Brain microvascular endothelial cell (primary cell): Measurements from ENCODE around the gene C3orf20.
"Not testable (repeated sequence)": the region's sequence is repeated elsewhere in the genome, so short reads cannot be mapped to it uniquely, and the experiment has no call there.

Experiments used
- DNase-seq: peaks from one replicate; pipeline ENCODE4 v3.0.0-alpha.2; 2020
- H3K27ac ChIP-seq: fragments of 250-450 bp; sonication (Bioruptor Pico); 2 replicates; pipeline ENCODE4 v1.5.1; 2020; ENCODE audit warnings: mild to moderate bottlenecking, moderate library complexity
- H3K27me3 ChIP-seq: fragments of 250-450 bp; sonication (Bioruptor Pico); replicated peaks from 2 replicates; pipeline ENCODE4 v1.5.1; 2020; ENCODE audit warnings: mild to moderate bottlenecking
- H3K36me3 ChIP-seq: fragments of 250-450 bp; sonication (Bioruptor Pico); replicated peaks from 2 replicates; pipeline ENCODE4 v1.5.1; 2020; ENCODE audit warnings: mild to moderate bottlenecking
- H3K4me3 ChIP-seq: 2 replicates; pipeline ENCODE4 v1.5.1; 2011; ENCODE audit warnings: low read depth, mild to moderate bottlenecking, control low read depth, low read length, moderate library complexity
- CTCF ChIP-seq: IDR thresholded peaks from 2 replicates; pipeline ENCODE4 v1.5.1; 2011; ENCODE audit warnings: low read depth, mild to moderate bottlenecking, moderate library complexity, low read length, control low read depth, inconsistent platforms; ENCODE audit errors: missing control alignments
- in situ Hi-C: cut with HindIII; loops from 2 replicates; pipeline ENCODE4 v1.10.0; 2017; ENCODE audit warnings: low sequenced_read_pairs, low pct_ligation_motif_present

Gene C3orf20

DNA sequence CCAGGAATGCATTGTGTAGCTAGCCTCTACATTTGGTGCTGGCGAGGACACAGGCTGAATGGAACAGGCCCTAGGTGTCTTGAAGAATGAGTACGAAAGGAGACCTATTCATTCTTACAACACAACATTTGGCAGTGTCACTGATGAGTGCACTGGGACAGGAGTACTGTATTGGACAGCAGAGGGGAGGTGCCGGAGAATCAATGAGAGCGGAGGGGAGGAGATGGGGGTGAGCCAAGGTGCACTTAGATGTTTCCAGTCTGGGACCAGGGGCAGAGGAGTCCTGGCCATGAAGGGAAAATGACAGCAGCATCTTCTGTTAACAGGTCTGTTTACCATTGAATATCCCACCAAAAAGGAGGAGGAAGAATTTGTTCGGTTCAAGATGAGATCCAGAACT is 53.2 kb downstream of the C3orf20 start:
- H3K27me3 ChIP-seq, result no peaks in the 10 kb centered on the region
- no peak overlapping the region for H3K27ac ChIP-seq
- no peak overlapping the region for H3K4me3 ChIP-seq
- DNase-seq, result no peak
- H3K36me3 ChIP-seq, result no peaks in the 10 kb centered on the region
- in situ Hi-C loops, result no loop called here
- TF ChIP-seq CTCF, result no peak

DNA sequence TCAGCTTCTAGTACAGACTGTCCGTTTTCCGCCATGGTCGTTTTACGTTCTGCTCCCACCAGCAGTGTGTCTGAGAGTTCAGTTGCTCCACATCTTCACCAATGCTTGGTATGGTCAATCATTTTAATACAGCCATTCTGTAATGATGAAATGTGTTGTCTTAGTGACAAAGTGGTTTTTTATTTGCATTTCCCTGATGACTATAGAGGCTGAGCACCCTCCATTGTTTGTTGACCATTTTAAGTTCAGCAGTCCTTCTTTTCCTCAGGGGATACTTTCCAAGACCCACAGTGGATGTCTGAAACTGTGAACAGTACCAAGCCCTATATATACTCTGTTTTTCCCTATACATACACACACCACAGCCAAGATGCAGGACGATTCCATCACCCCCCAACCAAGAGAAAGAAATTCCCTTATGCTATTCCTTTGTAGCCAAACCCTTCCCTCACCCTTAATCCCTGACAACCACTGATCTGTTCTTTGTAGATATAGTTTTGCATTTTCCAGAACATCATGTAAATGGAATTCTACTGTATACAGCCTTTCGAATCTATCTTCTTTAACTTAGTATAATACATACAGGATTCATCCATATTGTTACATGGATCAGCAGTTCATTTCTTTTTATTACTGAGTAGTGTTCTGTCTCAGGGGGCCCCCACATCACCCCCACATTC is 55.9 kb downstream of the C3orf20 start:
- Histone ChIP-seq H3K27me3 (no peaks in the 10 kb centered on the region), H3K27ac (no peak overlapping the region), H3K36me3 (no peaks in the 10 kb centered on the region), H3K4me3 (no peak overlapping the region)
- TF ChIP-seq CTCF, result no peak
- no peak for DNase-seq
- in situ Hi-C loops, result no loop called here

DNA sequence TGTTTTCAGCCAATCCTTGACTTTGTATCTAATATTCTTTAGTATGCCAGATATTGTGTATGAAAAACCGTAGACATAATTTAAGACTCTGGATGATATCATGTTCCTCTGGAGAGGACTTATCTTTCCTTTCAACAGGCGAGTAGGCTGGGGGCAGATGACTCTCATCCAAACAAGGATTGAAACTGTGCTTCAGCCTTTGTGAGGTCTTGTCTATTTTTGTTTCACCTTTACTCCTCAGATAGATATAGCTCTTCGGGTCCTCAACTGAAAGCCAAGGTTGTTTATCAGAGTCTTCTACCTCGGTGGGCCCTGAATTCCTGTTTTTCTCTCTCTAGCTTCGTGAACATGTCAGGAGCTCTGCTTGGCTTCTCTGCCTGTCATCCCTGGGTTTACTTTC is 66.0 kb downstream of the C3orf20 start:
- TF ChIP-seq CTCF, result no peak
- Histone ChIP-seq H3K36me3 (no peaks in the 10 kb centered on the region), H3K27me3 (no peaks in the 10 kb centered on the region), H3K4me3 (no peak overlapping the region), H3K27ac (no peak overlapping the region)
- in situ Hi-C loops, result no loop called here
- no peak for DNase-seq

GRCh38 chr3:14741510-14741909 is 66.6 kb downstream of the C3orf20 start:
- no peaks in the 10 kb centered on the region for H3K36me3 ChIP-seq
- no peak overlapping the region for H3K27ac ChIP-seq
- no peak for DNase-seq
- TF ChIP-seq CTCF, result no peak
- no peak overlapping the region for H3K4me3 ChIP-seq
- no peaks in the 10 kb centered on the region for H3K27me3 ChIP-seq
- in situ Hi-C loops, result no loop called here

- Histone ChIP-seq H3K27me3 (no peaks in the 10 kb centered on the region), H3K27ac (no peak overlapping the region), H3K36me3 (no peaks in the 10 kb centered on the region), H3K4me3 (no peak overlapping the region)
- in situ Hi-C loops, result no loop called here
- DNase-seq, result no peak
- no peak for TF ChIP-seq CTCF
These were observed 69.6 kb downstream of the C3orf20 start for GRCh38 chr3:14744556-14744955.

- TF ChIP-seq CTCF, result no peak
- no peaks in the 10 kb centered on the region for H3K36me3 ChIP-seq
- in situ Hi-C loops, result no loop called here
- H3K27ac ChIP-seq, result no peak overlapping the region
- H3K27me3 ChIP-seq, result no peaks in the 10 kb centered on the region
- H3K4me3 ChIP-seq, result no peak overlapping the region
- DNase-seq, result no peak
These were observed 75.7 kb downstream of the C3orf20 start for GRCh38 chr3:14750650-14751049.

- in situ Hi-C loops, H3K4me3 ChIP-seq, H3K27ac ChIP-seq, H3K36me3 ChIP-seq, DNase-seq, H3K27me3 ChIP-seq: not testable (repeated sequence)
These were observed 78.0 kb downstream of the C3orf20 start for GRCh38 chr3:14752979-14753378.
